ENCODE data around the gene MOGAT1.
"Not testable (repeated sequence)": the region's sequence is repeated elsewhere in the genome, so short reads cannot be mapped to it uniquely, and the experiment has no call there.

Gene MOGAT1

GRCh38 chr2:222670191-222671038 lies 1.0 kb upstream of the MOGAT1 start:
- no peak for DNase-seq (ENCODE audit: low spot score)

- no peak for DNase-seq (ENCODE audit: low spot score)
Measured at GRCh38 chr2:222672068-222672401, 577 bp downstream of the MOGAT1 start.

- DNase-seq (ENCODE audit: low spot score), result no peak
Measured at GRCh38 chr2:222673273-222673672, 1.8 kb downstream of the MOGAT1 start.

- no peak for DNase-seq (ENCODE audit: low spot score)
Measured at GRCh38 chr2:222673883-222674282, 2.4 kb downstream of the MOGAT1 start.

GRCh38 chr2:222677981-222678380 lies 6.5 kb downstream of the MOGAT1 start:
- no peak for DNase-seq (ENCODE audit: low spot score)

GRCh38 chr2:222683805-222684204 lies 12.3 kb downstream of the MOGAT1 start:
- no peak for DNase-seq (ENCODE audit: low spot score)

- DNase-seq (ENCODE audit: low spot score), result no peak
Measured at GRCh38 chr2:222686086-222686750, 14.8 kb downstream of the MOGAT1 start.

GRCh38 chr2:222688917-222689316 lies 17.5 kb downstream of the MOGAT1 start:
- DNase-seq (ENCODE audit: low spot score), result no peak

GRCh38 chr2:222689322-222689721 lies 17.9 kb downstream of the MOGAT1 start:
- no peak for DNase-seq (ENCODE audit: low spot score)

GRCh38 chr2:222690564-222691200 lies 19.2 kb downstream of the MOGAT1 start:
- DNase-seq (ENCODE audit: low spot score), result peak; percentile 62

GRCh38 chr2:222693413-222693812 lies 22.0 kb downstream of the MOGAT1 start:
- DNase-seq (ENCODE audit: low spot score), result not testable (repeated sequence)

GRCh38 chr2:222693837-222694236 lies 22.4 kb downstream of the MOGAT1 start:
- no peak for DNase-seq (ENCODE audit: low spot score)

- no peak for DNase-seq (ENCODE audit: low spot score)
Measured at GRCh38 chr2:222698276-222698675, 26.8 kb downstream of the MOGAT1 start.

- DNase-seq (ENCODE audit: low spot score), result no peak
Measured at GRCh38 chr2:222701233-222701632, 29.8 kb downstream of the MOGAT1 start.

GRCh38 chr2:222701721-222702131 lies 30.3 kb downstream of the MOGAT1 start:
- DNase-seq (ENCODE audit: low spot score), result no peak

GRCh38 chr2:222703091-222703490 lies 31.6 kb downstream of the MOGAT1 start:
- no peak for DNase-seq (ENCODE audit: low spot score)

GRCh38 chr2:222703886-222704285 lies 32.4 kb downstream of the MOGAT1 start:
- no peak for DNase-seq (ENCODE audit: low spot score)

- no peak for DNase-seq (ENCODE audit: low spot score)
Measured at GRCh38 chr2:222706616-222707015, 35.2 kb downstream of the MOGAT1 start.

GRCh38 chr2:222707102-222707688 lies 35.7 kb downstream of the MOGAT1 start:
- no peak for DNase-seq (ENCODE audit: low spot score)

GRCh38 chr2:222707689-222708273 lies 36.3 kb downstream of the MOGAT1 start:
- DNase-seq (ENCODE audit: low spot score), result no peak

GRCh38 chr2:222708274-222708710 lies 36.8 kb downstream of the MOGAT1 start:
- DNase-seq (ENCODE audit: low spot score), result peak; percentile 72

GRCh38 chr2:222709191-222709891 lies 37.9 kb downstream of the MOGAT1 start:
- peak; percentile 86 for DNase-seq (ENCODE audit: low spot score)

Measured in globus pallidus (tissue), 1 donor.